Muscle of leg (tissue), 11 donors: ENCODE measurements around the gene PTOV1. TPM values are rescaled to one million over a fixed set of nuclear protein-coding genes. Genes with fewer than 3 reads are reported as not detected.

ENCODE experiments used
- DNase-seq: peaks from one replicate; pipeline ENCODE4 v3.0.0; 2013
- H3K27ac ChIP-seq: one replicate; pipeline ENCODE4 v1.5.1; 2013; ENCODE audit warnings: mild to moderate bottlenecking, low read length, control low read depth
- H3K27me3 ChIP-seq: one replicate; pipeline ENCODE4 v1.6.1; 2013; ENCODE audit warnings: low read length; ENCODE audit not compliant: control insufficient read depth, insufficient read depth
- H3K36me3 ChIP-seq: one replicate; pipeline ENCODE4 v1.6.1; 2013; ENCODE audit warnings: low read length; ENCODE audit not compliant: control insufficient read depth, insufficient read depth
- H3K4me1 ChIP-seq: one replicate; pipeline ENCODE4 v1.6.1; 2013; ENCODE audit warnings: low read length; ENCODE audit not compliant: control insufficient read depth, insufficient read depth
- H3K4me3 ChIP-seq: one replicate; pipeline ENCODE4 v1.5.1; 2013; ENCODE audit warnings: low read length, control low read depth
- H3K9me3 ChIP-seq: replicated peaks from 2 replicates; pipeline ENCODE4 v1.6.1; 2013; ENCODE audit warnings: low read depth, low read length; ENCODE audit not compliant: control insufficient read depth
- WGBS: methylation state at CpG from one replicate; pipeline ENCODE4 v1.1.5; 2013; ENCODE audit warnings: missing lambda C conversion rate; ENCODE audit not compliant: insufficient coverage; 5-methylcytosine and 5-hydroxymethylcytosine counted together
- polyA plus RNA-seq, 8 donors: library from polyadenylated mRNA; unstranded; fragments of 120-200 nt; gene quantifications; one replicate each; pipeline versions ENCODE4 v1.2.1 to v1.2.3, GENCODE V29; 2013; ENCODE audit warnings: inconsistent platforms in 1 of 8, low replicate concordance in 1 of 8; ENCODE audit not compliant: insufficient read length in 8 of 8, insufficient read depth in 1 of 8
- total RNA-seq: library from RNA; stranded (reverse); fragments of 120-200 nt; gene quantifications from one replicate; pipeline ENCODE4 v1.2.4, GENCODE V29; 2013

Gene PTOV1
- total and polyA plus RNA-seq, 9 donors: 140 to 239 (median 223) TPM

DNA sequence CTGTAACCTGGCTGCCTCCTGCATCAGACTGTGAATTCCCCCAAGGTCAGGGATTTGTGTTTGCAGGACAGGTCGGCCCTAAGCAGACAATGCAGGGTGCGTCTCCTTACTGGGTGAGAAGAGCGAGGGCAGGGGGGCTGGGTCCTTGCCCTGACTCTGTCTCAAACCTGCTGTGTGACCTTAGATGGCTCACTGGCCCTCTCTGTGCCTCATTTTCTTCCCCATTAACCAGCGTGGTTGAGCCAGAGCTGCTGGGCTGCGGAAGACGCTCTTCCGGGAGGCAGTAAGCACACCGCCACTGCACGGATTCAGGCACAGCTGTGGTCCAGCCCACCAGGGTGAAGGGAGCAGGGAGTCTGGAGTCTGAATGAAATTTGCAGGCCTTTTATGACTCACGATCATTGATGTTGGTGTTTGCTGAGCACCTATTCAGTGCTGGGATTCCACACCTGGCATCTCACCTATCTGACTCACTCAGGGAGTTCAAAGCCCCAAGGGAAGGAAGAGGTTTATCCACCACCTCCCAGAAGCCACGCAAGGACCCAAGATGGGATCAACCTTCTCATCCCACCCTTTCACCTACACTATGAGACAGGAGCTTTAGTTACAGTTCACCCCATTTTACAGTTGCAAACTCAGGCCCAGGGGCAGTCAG is 23.7 kb downstream of the PTOV1 start:
- peaks cover 40% of the 10 kb centered on the region for H3K36me3 ChIP-seq
- no peak overlapping the region for H3K27ac ChIP-seq
- WGBS: 93% methylated on average over 10 of the region's 11 CpGs
- no peak overlapping the region for H3K4me3 ChIP-seq
- no peaks in the 10 kb centered on the region for H3K27me3 ChIP-seq
- peaks cover 36% of the 10 kb centered on the region for H3K4me1 ChIP-seq
- peak; percentile 33 for DNase-seq
- no peaks in the 10 kb centered on the region for H3K9me3 ChIP-seq

DNA sequence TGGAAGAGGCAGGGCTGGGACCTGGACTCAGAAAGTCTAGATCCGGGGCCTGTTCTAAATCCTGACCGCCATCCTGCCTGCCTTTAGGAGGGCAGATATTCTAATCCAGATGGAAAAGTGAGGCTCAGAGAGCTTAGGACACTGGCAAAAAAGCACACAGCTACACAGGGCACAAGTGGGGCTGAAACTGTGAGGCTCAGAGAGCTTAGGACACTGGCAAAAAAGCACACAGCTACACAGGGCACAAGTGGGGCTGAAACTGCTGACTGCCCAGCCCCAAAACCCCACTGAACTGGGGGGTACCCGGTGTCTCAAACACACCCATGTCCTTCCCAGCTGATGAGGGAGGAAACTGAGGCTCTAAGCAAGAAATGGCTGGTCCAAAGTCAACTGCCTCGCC is 24.2 kb downstream of the PTOV1 start:
- Histone ChIP-seq H3K36me3 (peaks cover 43% of the 10 kb centered on the region), H3K9me3 (no peaks in the 10 kb centered on the region), H3K27me3 (no peaks in the 10 kb centered on the region), H3K4me1 (peaks cover 33% of the 10 kb centered on the region), H3K27ac (no peak overlapping the region), H3K4me3 (no peak overlapping the region)
- WGBS: 83% methylated on average over 4 of the region's 4 CpGs
- DNase-seq: no peak

DNA sequence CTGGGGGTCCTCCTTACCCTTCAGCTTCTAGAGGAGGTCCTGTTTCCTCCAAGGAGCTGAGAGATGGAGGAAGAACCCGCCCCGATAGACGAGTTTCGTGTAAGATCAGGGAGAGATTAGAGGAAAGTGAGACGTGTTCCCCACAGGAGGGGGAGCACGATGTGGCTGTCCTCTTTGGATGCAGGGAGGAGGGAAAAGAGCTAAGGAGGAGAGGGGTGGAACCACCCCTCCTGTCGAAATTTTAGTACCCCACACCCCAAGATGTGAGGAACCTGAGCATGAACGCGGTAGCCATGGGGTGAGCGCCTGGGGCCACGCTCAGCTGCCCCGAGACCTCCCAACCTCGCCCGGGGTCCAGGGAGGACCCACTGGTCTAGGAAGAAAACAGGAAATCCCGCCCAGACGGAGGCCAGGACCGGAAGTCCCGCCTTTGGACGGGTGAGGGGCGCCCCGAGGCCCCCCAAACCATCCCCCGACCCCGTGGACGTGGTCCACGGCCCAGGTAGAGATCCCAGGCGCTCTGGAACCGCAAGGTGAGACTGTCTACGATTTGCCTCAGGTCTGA is 25.0 kb downstream of the PTOV1 start:
- H3K27ac ChIP-seq: peak overlapping the region; percentile 96
- WGBS: 0% methylated on average over 17 of the region's 28 CpGs
- peaks cover 25% of the 10 kb centered on the region for H3K4me1 ChIP-seq
- H3K27me3 ChIP-seq: no peaks in the 10 kb centered on the region
- peak; percentile 85 for DNase-seq
- H3K36me3 ChIP-seq: peaks cover 43% of the 10 kb centered on the region
- H3K4me3 ChIP-seq: peak overlapping the region; percentile 87
- H3K9me3 ChIP-seq: no peaks in the 10 kb centered on the region

GRCh38 chr19:49876422-49877019 is 25.6 kb downstream of the PTOV1 start:
- 0% methylated on average over 45 of the region's 46 CpGs for WGBS
- peak overlapping the region; percentile 87 for H3K4me3 ChIP-seq
- H3K36me3 ChIP-seq: peaks cover 43% of the 10 kb centered on the region
- H3K9me3 ChIP-seq: no peaks in the 10 kb centered on the region
- H3K27ac ChIP-seq: peak overlapping the region; percentile 99
- peak; percentile 100 for DNase-seq
- peaks cover 24% of the 10 kb centered on the region for H3K4me1 ChIP-seq
- no peaks in the 10 kb centered on the region for H3K27me3 ChIP-seq

GRCh38 chr19:49877020-49877878 is 26.3 kb downstream of the PTOV1 start, which contains the start of the genes AKT1S1 and TBC1D17:
Gene AKT1S1, minus strand, starts transcription at chr19:49877355. Its CDS starts 4,060 bp downstream, at chr19:49873295.
Gene TBC1D17, plus strand, starts transcription at chr19:49877702. Its CDS starts 22 bp downstream, at chr19:49877724.
- WGBS: 0% methylated on average over 51 of the region's 61 CpGs
- peaks cover 24% of the 10 kb centered on the region for H3K4me1 ChIP-seq
- peak within 1 kb of the TSS; percentile 99 for H3K27ac ChIP-seq
- peaks cover 46% of the 10 kb centered on the region for H3K36me3 ChIP-seq
- DNase-seq: peak; percentile 100
- H3K4me3 ChIP-seq: peak within 1 kb of the TSS; percentile 87
- H3K27me3 ChIP-seq: no peaks in the 10 kb centered on the region
- H3K9me3 ChIP-seq: no peaks in the 10 kb centered on the region

GRCh38 chr19:49877879-49878743 is 27.2 kb downstream of the PTOV1 start:
- no peaks in the 10 kb centered on the region for H3K27me3 ChIP-seq
- WGBS: 2% methylated on average over 34 of the region's 41 CpGs
- H3K4me3 ChIP-seq: peak overlapping the region; percentile 87
- H3K9me3 ChIP-seq: no peaks in the 10 kb centered on the region
- H3K4me1 ChIP-seq: peaks cover 24% of the 10 kb centered on the region
- H3K36me3 ChIP-seq: peaks cover 55% of the 10 kb centered on the region
- peak; percentile 99 for DNase-seq
- peak overlapping the region; percentile 99 for H3K27ac ChIP-seq

GRCh38 chr19:49878744-49879070 is 27.7 kb downstream of the PTOV1 start:
- Histone ChIP-seq H3K9me3 (no peaks in the 10 kb centered on the region), H3K4me3 (no peak overlapping the region), H3K36me3 (peaks cover 61% of the 10 kb centered on the region), H3K27ac (peak overlapping the region; percentile 99), H3K27me3 (no peaks in the 10 kb centered on the region), H3K4me1 (peaks cover 24% of the 10 kb centered on the region)
- 80% methylated on average over 6 of the region's 9 CpGs for WGBS
- peak; percentile 52 for DNase-seq

DNA sequence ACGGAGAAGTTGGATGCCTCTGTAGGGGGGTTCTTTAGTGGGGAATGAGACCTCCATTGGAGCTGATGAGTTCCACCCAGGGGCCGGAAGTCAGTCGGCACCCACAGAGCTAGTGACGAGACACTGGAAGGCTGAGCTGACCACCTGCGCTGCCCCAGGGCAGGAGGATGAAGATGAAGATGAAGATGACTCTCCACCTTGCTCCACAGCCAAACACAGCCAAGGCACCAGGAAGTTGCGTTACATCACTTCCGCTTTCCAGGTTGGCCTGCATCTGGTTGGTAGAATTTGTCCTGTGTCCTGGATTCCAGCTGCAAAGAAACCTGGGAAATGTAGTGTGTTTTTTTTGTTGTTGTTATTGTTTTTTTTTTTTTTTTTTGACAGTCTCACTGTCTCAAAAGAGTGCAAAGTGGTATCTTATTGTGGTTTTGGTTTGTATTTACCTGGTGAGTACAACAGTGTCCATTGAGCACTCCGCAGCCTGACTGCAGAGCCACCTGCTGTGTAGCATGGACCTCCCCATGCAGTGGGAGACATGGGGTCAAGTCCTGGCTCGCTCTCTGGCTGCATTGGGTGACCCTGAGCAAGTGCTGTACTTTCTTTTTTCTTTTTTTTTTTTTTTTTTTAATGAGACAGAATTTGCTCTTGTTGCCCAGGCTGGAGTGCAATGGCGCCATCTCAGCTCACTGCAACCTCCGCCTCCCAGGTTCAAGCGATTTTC is 28.4 kb downstream of the PTOV1 start:
- Histone ChIP-seq H3K27me3 (no peaks in the 10 kb centered on the region), H3K4me1 (peaks cover 24% of the 10 kb centered on the region), H3K9me3 (no peaks in the 10 kb centered on the region), H3K27ac (no peak overlapping the region), H3K36me3 (peaks cover 61% of the 10 kb centered on the region), H3K4me3 (no peak overlapping the region)
- WGBS: 92% methylated on average over 4 of the region's 12 CpGs
- DNase-seq: peak; percentile 55
